NCI-H2227 (cell line): ENCODE data around the gene LAMC3.
A peak's percentile ranks its signal among the peaks of the same experiment; 100 is the strongest.
"Not testable (repeated sequence)": the region's sequence is repeated elsewhere in the genome, so short reads cannot be mapped to it uniquely, and the experiment has no call there.

ENCODE experiments used
- DNase-seq: peaks from one replicate; lab custom pipeline; 2025; ENCODE audit not compliant: unreplicated experiment; lab: John Stamatoyannopoulos, UW

LAMC3 gene

DNA sequence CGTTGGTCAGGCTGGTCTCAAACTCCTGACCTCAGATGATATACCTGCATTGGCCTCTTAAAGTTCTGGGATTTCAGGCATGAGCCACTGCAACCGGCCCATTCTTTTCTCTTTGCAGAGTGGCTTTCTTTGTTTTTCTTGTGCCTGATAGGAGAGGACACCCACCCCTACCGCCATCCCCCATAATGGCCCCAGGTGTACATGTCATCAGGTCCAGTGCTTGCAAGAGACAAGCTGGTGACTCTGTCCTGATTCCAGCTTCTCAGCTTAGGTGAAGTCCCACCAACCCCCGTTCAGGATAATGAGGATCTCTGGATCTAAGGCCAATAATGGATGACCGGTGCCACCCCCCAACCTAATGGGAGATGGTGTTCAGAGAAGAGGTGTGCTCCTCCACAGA is 85.0 kb downstream of the LAMC3 start:
- no peak for DNase-seq

DNA sequence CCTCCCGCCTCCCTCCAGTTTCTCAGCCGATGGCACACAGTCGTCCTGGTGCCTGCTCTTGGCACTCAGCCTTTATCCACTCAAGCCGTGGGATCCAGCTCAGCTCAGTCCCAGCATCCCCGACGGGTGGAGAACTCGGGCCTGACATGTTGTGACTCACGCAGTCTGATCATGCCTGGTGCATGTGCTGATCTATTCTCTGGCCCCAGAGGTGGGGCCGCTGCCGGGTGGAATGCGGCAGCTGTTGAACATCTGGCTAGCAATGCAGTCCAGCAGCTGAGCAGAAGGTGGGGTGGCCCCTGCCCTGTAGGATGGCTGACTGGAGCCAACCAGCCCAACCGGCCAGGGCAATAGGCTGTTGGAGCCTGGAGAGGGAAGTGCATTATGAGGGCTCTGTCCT is 85.6 kb downstream of the LAMC3 start:
- DNase-seq: no peak

DNA sequence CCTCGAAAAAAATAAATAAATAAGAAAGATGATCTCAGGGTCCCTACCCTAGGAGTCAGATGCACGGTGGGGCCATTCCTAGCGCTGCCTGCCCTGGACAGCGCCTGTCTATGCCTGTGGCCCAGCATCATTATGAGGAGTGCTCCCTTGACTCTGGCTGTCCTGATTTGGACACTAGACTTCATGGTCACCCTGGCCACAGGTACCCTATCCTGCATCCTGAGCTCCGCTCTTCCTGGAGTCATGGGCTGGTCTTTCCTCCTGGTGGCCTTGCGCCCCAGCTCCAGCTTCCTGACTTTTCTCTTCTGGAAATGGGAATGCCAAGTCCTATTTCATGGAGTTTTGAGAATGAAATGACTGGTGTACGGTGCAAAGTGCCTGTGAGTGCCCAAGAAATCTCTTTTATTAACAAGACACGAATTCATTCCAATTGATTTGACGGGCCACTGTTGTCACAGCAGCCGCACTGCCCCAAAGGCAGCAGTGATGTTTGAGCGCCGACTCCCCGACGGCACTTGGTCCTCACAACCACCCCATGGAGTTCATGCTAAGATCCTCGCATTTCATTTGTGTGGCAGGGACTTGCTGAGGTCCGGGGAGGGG is 86.8 kb downstream of the LAMC3 start:
- DNase-seq: no peak

- DNase-seq: peak; percentile 69
Observed at GRCh38 chr9:131096269-131097125, 87.5 kb downstream of the LAMC3 start, which contains the start of gene AIF1L. Gene AIF1L, plus strand, starts transcription at chr9:131096531. Its CDS starts 99 bp downstream, at chr9:131096630.

- DNase-seq: no peak
Observed at GRCh38 chr9:131097126-131097947, 88.4 kb downstream of the LAMC3 start.

GRCh38 chr9:131097948-131098278 is 88.9 kb downstream of the LAMC3 start:
- no peak for DNase-seq

DNA sequence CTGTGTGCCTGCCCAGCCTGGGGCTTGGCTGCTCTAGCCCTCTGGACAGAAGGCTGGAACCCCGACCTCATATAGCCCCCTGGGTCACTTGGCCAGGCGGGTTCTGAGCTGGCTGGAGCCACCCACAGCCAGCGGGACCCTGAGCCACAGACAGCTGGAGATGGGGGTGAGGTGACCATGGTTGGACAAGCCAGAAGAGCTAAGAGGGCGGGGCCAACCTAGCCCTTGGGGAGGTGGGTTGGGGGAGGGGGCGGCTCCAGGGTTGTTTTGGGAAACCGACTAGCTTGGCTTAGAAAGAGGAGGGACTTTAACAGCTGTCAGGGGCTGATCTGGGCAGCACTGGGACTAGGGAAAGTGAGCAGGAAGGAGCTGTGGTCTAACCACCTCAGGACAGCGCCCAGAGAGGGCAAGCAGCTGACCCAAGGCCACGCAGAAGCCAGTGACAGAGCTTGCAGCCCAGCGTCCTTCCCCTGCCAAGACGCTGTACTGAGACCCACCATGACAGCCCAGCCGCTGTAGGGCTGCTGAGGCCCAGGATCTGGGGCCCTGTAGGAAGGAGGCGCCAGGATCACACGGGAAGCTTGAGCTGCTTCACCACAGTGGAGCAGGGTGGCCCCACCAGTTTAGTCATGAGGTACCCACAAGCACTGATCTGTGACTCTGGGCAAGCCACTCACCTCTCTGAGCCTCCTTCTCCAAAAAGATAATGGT is 89.6 kb downstream of the LAMC3 start:
- no peak for DNase-seq

DNA sequence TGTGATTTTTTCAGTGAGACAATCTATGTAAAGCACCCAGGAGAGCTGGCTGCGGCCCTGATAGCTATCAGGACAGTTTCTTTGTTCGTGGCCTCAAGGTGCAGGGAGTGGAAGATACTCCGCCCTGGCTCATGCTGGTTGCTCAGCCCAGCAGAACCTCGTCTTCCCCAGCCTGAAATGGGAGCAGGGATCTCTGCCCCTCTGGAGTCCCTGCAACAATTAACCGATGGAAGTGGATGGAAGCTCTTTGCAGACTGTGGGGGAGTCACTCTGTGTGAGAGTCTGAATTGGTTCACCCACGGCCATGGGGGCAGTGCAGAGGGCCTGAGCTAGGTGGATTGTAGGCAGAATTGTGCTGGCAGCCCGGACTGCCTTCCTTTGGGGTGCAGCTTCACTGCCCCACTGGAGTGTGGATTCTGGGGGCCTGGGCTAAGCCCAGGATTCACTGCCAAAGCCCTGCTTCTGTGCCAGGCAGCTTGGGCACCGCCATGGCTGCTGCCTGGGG is 90.2 kb downstream of the LAMC3 start:
- DNase-seq: no peak

GRCh38 chr9:131099845-131100244 is 90.9 kb downstream of the LAMC3 start:
- DNase-seq: not testable (repeated sequence)

- no peak for DNase-seq
Observed at GRCh38 chr9:131100445-131100844, 91.5 kb downstream of the LAMC3 start.

GRCh38 chr9:131101207-131101964 is 92.4 kb downstream of the LAMC3 start:
- no peak for DNase-seq

GRCh38 chr9:131103024-131103423 is 94.0 kb downstream of the LAMC3 start:
- DNase-seq: no peak

DNA sequence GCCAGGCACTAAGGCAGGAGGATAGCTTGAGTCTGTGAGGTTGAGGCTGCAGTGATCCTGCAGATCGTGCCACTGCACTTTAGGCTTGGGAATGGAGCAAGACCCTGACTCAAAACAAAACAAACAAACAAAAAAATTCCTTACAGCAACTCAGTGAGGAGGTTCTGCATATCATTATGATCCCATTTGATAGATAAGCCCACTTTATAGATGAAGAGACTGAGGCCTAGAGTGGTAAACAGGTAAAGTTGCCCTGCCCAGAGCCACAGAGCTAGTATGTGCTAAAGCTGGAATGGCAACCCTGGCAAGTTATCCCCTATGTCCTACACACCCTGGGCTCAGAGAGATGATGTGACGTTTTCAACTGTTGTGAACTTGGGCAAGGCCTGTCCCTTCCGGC is 94.6 kb downstream of the LAMC3 start:
- DNase-seq: no peak

GRCh38 chr9:131104016-131104740 is 95.2 kb downstream of the LAMC3 start:
- DNase-seq: no peak

GRCh38 chr9:131105952-131106351 is 97.0 kb downstream of the LAMC3 start:
- no peak for DNase-seq

- DNase-seq: no peak
Observed at GRCh38 chr9:131107760-131108159, 98.8 kb downstream of the LAMC3 start.

DNA sequence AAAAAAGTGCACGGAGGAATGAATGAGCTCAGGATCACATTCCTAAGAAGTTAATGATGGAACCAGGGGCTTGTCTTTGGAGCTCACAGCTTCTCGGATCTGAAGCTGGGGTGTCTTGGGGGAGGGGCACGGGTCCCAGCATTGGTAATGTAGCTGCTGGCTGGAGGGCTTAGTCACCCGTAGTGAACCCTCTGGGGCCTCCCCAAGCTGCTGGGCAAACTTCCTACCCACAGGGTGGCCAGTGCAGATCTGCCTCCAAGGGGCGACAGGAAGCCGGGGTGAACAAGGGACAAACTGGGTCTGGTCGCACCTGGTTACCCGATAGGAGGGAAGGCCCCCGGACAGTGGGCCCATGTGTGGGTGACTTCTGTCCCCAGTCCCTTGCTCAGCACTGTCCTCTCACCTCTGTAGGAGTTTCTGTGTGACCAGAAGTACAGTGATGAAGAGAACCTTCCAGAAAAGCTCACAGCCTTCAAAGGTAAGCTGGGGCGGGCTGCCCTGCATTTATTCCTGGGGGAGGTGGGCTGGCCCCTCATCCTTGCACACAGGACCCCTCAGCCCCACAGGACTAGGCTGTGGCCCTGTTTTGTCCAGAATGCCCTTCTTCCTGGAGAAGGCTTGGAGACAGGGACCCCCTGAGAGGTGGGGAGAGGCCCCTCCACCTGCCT is 102.3 kb downstream of the LAMC3 start:
- DNase-seq: no peak

DNA sequence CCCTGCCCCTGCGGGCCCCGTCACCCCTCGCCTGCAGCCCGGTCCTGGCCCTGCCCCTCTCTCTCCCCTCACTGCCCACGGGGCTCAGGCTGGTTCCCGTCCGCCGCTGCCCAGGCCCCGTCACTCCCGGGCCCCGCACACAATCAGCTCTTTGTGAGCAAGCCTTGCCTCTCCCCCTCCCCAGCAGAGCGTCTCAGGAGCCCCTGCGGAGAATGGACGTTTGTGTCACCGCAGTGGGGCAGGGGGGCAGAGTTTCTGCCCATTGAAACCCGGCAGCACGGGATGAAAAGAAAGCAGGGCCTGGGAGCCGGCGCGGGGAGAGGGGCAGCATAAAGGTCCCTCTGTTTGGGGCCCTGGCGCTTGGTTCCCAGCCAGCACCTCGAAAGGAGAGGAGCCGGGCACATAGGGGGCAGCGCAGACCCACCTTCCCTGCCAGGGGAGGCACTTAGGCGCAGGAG is 102.9 kb downstream of the LAMC3 start:
- DNase-seq: no peak
